Cerebellar cortex (tissue), 1 donor: ENCODE results near the gene TUBA1A.
"Not testable (repeated sequence)": the region's sequence is repeated elsewhere in the genome, so short reads cannot be mapped to it uniquely, and the experiment has no call there.

Source experiments
- DNase-seq: peaks from one replicate; pipeline ENCODE4 v3.0.0-alpha.2; 2015; ENCODE audit warnings: low spot score

TUBA1A gene

DNA sequence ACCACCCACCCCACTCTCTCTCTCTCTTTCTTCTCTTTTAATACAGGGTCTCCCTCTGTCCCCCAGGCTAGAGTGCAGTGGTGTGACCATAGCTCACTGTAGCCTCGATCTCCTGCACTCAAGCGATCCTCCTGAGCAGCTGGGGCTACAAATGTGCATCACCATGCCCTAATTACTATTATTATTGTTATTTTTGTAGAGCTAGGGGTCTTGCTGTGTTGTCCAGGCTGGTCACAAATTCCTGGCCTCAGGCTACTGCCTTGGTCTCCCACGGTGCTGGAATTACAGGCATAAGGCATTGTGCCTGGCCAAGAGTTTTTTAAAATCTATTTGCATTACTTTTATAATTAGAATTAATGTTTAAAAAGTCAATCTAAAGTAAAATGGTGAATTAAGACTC is 34.7 kb downstream of the TUBA1A start:
- DNase-seq, result no peak

DNA sequence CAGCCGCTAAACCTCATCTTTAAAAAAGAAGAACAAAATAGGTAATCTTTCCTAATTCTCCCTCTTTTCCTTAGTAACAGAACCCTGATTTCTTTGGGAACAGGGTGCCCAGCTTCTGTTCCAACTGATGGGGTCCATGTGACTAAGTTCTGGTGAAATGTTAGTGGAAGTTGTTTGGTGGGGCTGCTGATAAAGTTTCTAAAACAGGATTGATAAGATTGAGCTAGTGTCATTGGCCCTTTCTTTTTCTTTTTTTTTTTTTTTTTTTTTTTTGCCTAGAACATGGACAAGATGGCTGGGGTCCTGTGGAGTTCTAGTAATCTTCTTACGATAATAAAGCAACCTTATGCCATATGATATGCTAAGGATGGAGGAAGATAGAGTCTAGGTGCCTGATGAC is 41.5 kb downstream of the TUBA1A start:
- no peak for DNase-seq

DNA sequence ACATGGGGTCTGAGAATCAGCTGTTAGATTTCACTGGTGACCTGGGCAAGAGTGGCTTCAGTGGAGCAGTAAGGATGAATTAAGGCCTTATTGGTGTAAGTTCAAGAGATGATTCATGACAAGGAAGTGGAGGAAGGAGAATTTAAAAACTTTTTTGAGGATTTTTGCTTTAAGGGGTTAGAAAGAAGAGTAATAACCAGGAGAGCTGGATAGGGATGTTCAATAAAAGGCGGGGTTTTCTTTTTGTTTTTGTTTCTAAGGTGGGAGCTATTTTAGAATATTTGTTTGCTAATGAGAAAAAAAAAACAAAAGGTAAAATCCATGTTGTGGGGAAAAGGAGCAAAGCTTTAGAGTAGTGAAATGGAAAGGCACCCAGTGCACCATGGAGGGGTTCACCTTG is 42.5 kb downstream of the TUBA1A start:
- DNase-seq, result no peak

DNA sequence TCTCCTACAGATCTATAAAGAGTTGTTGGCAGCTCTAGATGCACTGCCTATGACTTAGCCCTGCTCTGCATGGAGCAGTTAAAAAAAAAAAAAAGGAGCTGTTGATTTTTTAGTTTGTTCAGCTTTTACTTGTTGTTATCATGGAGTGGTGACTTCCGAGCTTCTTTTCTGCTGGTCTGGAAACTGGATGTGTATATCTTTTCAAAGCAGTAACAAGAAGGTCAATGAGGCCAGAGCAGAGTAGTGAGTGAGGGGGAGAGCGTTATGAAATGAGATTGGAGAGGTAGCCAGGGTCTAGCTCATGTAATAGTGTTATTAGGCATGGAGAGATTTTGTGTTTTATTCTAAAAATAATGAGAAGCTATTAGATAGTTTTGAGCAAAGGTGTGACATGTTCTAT is 44.5 kb downstream of the TUBA1A start:
- no peak for DNase-seq

DNA sequence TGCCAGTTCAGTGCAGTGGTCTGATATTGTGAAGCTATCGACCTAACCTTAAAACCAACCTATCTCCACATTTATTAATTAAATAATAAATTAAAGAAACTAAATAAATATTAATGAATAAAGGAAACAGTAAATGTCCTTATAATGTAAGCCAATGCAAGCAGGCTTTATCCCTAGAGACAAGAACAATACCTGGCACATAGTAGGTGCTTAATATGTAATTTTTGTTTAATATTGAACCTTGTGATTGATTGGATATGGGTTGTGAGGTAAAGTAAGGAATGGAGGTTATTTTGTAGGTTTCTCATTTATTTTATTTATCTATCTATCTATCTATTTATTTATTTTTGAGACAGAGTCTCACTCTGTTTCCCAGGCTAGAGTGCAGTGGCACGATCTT is 49.9 kb downstream of the TUBA1A start:
- DNase-seq, result no peak

DNA sequence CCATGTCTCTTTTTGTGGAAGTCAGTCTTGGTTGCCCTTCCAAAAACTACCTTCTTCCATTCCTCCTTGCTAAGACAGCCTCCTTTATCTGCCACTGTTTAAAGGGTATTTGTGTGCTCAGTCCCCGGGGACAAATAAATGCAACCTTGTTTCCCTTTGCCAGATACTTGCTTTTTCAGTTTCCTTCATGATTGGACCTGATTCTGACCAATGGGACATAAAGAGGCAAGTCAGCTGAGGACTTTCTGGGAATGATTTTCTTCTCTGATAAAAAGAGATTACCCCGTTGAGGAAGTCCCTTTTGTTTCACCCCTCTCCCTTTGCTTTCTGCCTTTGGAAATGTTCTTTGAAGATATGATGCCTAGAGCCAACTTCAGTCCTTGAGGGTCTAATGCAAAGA is 50.3 kb downstream of the TUBA1A start:
- no peak for DNase-seq

DNA sequence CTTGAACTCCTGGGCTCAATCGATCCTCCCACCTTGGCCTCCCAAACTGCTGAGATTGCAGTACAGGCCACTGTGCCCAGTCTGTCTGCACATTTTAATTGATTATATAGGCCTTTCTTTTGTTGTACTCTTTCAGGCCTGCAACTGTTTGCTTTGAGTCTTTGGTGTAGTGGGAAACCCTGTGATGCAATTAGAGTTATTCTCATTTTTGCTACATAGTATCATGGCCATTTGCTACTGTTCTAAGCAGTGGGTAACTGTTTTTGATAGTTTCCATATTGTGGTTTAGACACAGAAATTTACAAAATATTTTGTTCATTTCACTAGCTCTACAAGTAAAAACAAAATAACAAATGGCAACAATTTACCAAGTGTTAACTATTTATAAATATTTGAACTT is 51.4 kb downstream of the TUBA1A start:
- no peak for DNase-seq

DNA sequence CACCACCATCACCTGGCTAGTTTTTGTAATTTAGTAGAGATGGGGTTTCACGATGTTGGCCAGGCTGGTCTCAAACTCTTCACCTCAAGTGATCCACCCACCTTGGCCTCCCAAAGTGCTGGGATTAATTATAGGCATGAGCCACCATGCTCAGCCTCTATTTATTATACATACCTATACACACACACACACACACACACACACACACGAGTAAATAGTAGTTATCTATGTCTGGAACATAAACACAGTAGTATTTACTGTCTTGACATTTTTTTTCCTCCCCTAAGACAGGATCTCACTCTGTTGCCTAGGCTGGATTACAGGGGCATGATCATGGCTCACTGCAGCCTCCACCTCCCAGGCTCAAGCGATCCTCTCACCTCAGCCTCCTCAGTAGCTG is 51.9 kb downstream of the TUBA1A start:
- not testable (repeated sequence) for DNase-seq
